Inflammatory macrophage (primary cell): ENCODE results near the gene PRR13.
"Not testable (repeated sequence)": the region's sequence is repeated elsewhere in the genome, so short reads cannot be mapped to it uniquely, and the experiment has no call there.

Source experiments
- DNase-seq, 2 donors: peaks; one replicate each; pipeline ENCODE4 v3.0.0-alpha.2; 2020 to 2022

The PRR13 gene

GRCh38 chr12:53439582-53439981, 2.0 kb upstream of the PRR13 start:
- DNase-seq = not testable (repeated sequence)

- no peak for DNase-seq
Measured at GRCh38 chr12:53443955-53444354, 2.4 kb downstream of the PRR13 start.

- not testable (repeated sequence) for DNase-seq
Measured at GRCh38 chr12:53444593-53445325, 3.2 kb downstream of the PRR13 start.

GRCh38 chr12:53450936-53451335, 9.4 kb downstream of the PRR13 start:
- DNase-seq = no peak

GRCh38 chr12:53451661-53452158, 10.2 kb downstream of the PRR13 start, which contains the start of gene PCBP2:
Gene PCBP2, plus strand, starts transcription at chr12:53452102. Its CDS starts 2,699 bp downstream, at chr12:53454801.
- DNase-seq = peak; percentile 99

- peak; percentile 72 to 81 for DNase-seq
Measured at GRCh38 chr12:53452159-53453077, 10.9 kb downstream of the PRR13 start.

- no peak for DNase-seq
Measured at GRCh38 chr12:53453953-53454640, 12.6 kb downstream of the PRR13 start.

GRCh38 chr12:53454707-53455106, 13.2 kb downstream of the PRR13 start:
- no peak for DNase-seq

- DNase-seq = no peak
Measured at GRCh38 chr12:53456654-53457366, 15.3 kb downstream of the PRR13 start.

- no peak for DNase-seq
Measured at GRCh38 chr12:53459097-53459496, 17.6 kb downstream of the PRR13 start.

- no peak for DNase-seq
Measured at GRCh38 chr12:53461059-53461458, 19.5 kb downstream of the PRR13 start.

GRCh38 chr12:53461591-53461990, 20.1 kb downstream of the PRR13 start:
- DNase-seq = no peak

GRCh38 chr12:53462935-53463334, 21.4 kb downstream of the PRR13 start:
- no peak for DNase-seq

GRCh38 chr12:53463802-53464560, 22.4 kb downstream of the PRR13 start:
- no peak for DNase-seq

- DNase-seq = no peak
Measured at GRCh38 chr12:53464685-53465418, 23.3 kb downstream of the PRR13 start.

GRCh38 chr12:53465679-53466078, 24.1 kb downstream of the PRR13 start:
- no peak for DNase-seq

GRCh38 chr12:53466640-53467039, 25.1 kb downstream of the PRR13 start:
- no peak for DNase-seq

GRCh38 chr12:53467082-53467481, 25.5 kb downstream of the PRR13 start:
- no peak for DNase-seq

- no peak for DNase-seq
Measured at GRCh38 chr12:53467880-53468279, 26.3 kb downstream of the PRR13 start.

GRCh38 chr12:53468282-53468681, 26.7 kb downstream of the PRR13 start:
- DNase-seq = no peak
